DMS 273 (cell line): Measurements from ENCODE around the gene ITPRIPL1.

ENCODE experiments used
- DNase-seq: peaks from one replicate; lab custom pipeline; 2025; ENCODE audit not compliant: unreplicated experiment; lab: John Stamatoyannopoulos, UW

Gene ITPRIPL1

DNA sequence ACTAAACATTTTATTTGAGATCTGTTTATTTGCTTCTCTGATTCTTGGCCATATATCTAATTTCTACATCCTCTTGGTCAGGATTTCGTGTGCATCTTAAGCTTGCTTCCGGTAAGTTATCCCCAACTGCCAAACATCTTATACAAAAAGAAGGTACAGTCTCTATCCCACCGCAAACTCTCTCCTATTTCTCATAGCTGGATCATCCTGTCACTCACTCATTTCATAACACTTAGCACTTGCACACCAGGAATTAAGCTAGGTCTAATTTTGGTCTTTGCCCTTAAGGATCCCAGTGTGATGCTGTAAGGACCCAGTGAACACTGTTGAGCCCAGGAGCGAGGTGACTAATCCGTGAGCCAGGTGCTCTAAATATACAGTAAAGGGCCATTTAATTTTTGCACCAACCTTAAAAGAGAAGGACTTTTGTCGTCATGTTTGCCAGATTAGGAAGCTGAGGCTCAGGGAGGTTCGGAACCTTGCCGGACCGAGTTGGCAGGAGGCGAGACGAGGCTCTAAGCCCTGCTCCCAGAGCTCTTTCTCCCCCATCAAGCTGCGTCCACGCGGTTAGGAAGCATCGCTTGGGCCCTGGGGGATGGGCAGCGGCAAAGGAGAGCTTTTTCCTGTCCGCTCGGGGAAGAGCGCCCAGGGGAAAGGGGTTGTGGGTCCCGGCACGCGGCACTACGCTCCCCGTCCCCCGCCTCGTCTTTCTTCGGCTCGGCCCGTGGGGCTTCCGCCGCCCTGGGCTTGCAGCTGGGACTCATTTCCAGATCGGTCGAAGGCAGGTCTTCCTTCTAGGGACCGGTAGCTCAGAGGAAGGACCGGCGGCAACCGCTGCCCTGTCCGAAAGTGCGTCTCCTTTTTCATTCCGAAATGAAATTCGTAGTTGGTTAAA, 4.1 kb upstream of the ITPRIPL1 start:
- peak; percentile 78 for DNase-seq

DNA sequence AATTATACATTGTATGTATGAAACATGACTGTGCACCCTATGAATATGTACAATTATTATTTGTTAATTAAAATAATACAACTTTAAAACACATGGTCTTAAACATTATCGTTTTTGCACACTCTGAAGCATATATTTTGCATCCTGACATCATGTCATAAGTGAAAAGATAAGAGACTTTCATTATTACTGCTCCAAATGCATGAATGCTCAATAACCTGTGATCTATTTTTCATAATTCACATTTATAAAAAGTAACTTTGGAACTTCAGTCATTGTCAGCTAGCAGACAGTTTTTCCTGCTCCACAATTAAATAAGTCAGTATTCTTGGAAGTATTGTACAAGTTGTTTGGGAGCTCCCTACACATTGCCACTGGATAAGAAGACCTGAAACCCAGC, 1.3 kb upstream of the ITPRIPL1 start:
- DNase-seq, result no peak

- no peak for DNase-seq
These were observed 436 bp upstream of the ITPRIPL1 start for GRCh38 chr2:96324721-96325040.

DNA sequence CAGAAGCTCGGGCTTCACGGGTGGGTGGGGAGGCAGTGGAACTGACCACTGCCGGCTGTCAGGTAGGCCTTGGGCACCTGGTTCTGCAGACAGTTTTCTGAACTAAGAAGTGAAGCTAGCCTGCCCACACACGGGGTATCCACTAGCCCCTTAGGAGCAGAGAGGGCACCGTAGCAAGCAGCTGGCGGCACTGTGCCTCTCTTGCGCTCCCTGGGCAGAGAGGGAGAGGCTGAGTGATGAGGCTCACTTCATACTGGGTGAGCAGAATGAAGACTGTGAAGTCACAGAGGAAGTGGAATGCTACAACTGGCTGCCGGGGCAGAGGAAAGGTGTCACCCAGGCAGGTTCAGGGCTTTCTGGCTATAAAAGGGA, 753 bp downstream of the ITPRIPL1 start:
- peak; percentile 41 for DNase-seq

GRCh38 chr2:96326564-96326963, 1.4 kb downstream of the ITPRIPL1 start:
- DNase-seq, result no peak

- DNase-seq, result no peak
These were observed 2.1 kb downstream of the ITPRIPL1 start for GRCh38 chr2:96326990-96327820.

DNA sequence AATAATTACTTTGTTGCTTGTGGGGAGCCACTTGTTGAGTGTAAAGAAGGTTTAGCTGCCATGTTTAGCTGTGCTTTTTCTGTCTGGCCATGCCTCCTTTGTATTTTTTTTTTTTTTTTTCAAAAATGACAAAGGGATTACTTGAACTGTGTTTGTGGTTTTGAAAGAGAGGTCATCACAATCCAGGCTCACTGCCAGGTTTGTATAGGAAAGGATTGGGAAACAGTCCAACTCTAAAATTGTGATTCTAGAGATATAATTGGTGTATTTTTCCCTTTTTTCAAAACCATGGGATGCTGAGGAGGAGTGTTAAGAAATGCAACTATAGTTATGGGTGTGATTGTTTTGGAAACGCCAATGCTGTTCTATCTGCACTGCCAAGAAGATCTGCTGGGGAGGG, 4.3 kb downstream of the ITPRIPL1 start:
- DNase-seq, result no peak

DNA sequence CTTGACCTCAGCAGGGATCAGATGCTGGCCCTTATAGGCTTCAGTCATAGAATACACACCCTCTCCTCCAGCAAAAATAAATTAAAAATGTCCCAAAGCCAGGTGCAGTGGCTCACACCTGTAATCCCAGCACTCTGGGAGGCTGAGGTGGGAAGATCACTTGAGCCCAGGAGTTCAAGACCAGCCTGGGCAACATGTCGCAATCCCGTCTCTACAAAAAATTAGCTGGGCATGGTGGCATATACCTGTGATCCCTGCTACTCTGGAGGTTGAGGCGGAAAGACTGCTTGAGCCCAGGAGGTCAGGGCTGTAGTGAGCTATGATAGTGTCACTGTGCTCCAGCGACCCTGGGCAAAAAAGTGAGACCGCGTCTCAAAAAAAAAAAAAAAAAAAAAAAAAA, 4.8 kb downstream of the ITPRIPL1 start:
- DNase-seq, result no peak

DNA sequence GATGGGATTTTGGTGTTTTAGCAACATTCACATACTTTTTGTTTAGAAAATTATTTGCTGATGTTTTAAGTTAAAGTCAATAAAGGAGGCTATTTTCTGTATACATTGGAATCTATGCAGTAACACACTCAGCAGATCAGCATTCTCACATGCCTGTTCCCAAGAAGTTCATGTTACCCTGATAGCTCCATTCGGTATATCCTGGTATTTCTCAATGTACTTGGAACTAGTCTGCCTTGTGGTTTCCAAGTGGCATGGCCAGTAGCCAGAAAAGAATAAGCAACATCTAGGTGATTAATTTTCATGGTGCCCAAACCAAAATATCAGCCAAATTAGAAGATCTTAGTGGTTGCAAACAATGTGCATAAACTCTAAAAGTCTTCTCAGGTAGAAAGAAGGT, 5.3 kb downstream of the ITPRIPL1 start:
- no peak for DNase-seq

DNA sequence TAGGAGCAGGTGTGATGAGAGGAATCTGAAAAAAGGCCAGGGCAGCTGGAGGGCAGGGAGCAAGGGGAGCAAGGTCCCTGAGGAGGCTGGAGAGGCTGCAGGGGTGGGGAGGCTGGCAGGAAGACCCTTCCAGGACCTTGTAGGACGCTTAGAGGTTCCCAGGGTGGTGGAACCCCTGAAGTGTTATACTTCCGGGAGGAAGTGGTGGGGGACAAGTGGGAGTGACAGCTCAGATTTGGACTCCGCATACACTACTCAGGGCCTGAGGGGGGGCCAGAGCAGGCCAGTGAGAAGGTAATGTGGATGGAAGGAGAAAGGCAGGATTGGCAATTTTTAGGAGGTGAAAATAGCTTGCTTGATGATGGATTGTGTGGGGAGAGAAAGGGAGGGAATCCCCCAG, 8.6 kb downstream of the ITPRIPL1 start:
- no peak for DNase-seq

DNA sequence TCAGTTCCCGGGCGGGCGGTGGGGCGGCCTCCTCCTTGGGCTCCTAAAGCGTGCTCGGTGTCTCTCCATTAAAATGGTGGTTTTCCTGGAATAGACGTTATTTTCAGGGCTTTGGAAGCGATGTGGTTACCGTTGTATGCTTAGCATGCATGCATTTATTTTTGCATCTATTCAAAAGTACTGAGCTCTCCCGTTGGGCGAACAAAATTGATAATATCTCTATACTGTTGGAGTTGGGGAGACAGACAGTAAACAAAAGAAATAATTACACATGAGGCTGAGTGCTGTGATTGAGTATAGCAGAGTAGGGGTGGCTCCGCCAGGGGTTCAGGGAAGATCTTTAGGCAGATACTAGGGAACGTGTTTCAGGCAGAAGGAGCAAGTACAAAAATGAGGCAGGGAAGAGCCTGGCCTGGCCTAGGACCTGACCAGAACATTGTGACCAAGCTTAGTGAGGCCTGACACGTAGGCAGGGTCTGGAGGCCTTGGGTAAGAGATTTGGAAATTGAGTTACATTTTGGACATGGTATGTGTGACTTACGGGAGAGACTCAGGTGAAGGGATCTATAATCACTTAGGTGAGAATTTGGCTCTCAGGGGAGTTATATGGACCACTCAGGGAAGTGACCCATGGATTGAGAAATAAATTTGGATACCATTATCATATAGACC, 11.1 kb downstream of the ITPRIPL1 start:
- DNase-seq, result no peak

DNA sequence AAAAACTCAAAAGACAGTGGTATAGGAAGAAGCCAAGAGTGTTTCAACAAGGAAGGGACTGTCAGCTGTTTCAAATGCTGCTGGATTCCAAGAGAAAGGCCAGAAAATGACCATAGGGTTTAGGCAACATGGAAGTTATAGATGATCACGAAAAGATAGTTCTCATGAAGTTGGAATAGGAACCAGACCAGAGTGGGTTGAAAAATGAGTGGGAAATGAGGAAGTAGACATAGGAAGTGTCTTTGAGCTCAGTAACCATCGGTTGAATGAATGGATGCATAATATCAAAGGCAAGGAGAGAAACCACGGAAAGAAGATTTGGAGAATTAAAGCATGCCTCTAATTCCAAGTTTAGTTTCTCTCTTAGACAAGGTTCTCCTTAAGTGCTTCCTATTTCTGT, 11.8 kb downstream of the ITPRIPL1 start:
- no peak for DNase-seq

DNA sequence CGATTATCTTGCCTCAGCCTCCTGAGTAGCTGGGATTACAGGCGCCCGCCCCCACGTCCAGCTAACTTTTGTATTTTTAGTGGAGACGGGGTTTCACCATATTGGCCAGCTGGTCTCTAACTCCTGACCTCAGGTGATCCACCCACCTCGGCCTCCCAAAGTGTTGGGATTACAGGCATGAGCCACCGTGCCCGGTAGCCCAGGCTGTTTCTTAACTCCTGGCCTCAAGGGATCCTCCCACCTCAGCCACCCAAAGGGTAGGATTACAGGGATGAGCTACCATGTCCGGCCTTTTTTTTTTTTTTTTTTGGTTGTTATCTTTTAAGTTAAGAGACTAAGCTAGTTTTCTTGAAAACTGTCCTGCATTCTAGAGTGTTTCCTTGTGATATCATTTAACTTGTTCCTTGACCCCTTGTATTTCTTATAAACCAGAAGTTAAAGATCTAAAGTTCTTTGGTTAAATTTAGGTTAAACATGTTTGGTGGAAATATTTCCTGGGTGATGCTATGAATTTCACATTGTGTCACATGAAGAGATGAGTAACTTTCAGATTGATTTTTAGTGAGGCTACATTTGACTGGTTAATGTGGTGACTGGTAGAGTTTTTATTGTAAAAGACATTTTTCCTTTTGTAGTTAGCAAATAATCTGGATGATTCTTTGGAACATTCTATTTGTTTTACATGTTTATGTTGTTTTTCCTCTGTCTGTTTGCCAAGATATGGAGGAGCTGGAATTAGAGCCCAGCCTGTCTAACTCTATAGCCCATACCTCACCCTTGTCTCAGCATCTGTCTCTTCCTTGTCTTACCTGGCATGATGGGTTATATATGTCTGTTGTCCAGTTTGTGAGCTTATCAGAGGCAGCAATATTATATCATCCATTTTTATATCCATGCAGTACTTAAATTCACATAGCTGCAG, 15.6 kb downstream of the ITPRIPL1 start:
- DNase-seq, result no peak

DNA sequence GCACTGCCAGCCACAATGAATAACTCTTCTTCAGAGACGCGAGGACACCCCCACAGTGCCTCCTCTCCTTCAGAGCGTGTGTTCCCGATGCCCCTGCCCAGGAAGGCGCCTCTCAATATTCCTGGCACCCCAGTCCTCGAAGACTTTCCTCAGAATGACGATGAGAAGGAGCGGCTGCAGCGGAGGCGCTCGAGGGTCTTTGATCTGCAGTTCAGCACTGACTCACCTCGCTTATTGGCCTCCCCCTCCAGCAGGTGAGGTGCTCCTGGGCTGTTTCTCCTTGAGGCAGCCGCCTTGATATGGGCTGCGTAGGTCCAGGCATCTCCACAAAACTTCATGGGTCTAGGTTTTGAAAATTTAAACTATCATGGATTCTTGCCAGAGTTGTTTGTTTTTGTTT, 16.5 kb downstream of the ITPRIPL1 start:
- no peak for DNase-seq

- DNase-seq, result no peak
These were observed 17.0 kb downstream of the ITPRIPL1 start for GRCh38 chr2:96342085-96342484.

DNA sequence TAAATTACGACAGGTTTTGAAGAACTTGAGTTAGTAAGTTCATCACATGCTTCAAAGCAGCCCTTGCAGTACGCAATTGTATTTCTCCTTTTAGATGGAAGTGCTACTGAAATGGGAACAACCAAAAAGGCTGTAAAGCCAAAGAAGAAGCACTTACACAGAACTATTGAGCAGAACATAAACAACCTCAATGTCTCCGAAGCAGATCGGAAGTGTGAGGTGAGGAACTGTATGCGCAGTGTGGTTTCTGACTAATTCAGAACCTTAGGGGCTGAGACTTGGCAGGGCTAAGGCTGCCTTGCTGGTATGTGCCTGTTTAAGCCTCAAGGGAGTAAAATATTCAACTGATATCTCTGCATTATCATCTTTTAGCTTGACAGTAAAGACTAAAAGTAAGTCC, 18.9 kb downstream of the ITPRIPL1 start:
- no peak for DNase-seq

DNA sequence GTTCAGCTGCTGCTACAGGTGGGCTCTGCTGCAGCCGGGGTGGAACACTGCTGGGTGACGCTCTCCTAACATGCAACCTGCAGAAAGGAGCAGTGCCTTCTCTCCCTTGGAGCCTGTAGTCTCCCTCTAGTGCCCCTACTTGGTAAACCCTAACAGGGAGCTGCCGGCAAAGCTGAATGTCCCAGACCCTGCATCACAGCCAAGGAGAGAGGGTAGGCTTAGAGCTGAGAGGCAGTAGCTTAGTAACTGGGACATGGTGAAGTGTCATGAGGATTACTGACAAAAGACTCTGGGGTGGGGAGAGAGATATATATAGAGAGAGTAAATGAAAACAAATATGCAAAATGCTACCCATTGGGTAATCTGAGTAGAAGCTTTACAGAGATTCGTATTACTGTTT, 20.3 kb downstream of the ITPRIPL1 start:
- DNase-seq, result peak; percentile 13

- no peak for DNase-seq
These were observed 20.8 kb downstream of the ITPRIPL1 start for GRCh38 chr2:96345868-96346462.

GRCh38 chr2:96347395-96347794, 22.3 kb downstream of the ITPRIPL1 start:
- no peak for DNase-seq

DNA sequence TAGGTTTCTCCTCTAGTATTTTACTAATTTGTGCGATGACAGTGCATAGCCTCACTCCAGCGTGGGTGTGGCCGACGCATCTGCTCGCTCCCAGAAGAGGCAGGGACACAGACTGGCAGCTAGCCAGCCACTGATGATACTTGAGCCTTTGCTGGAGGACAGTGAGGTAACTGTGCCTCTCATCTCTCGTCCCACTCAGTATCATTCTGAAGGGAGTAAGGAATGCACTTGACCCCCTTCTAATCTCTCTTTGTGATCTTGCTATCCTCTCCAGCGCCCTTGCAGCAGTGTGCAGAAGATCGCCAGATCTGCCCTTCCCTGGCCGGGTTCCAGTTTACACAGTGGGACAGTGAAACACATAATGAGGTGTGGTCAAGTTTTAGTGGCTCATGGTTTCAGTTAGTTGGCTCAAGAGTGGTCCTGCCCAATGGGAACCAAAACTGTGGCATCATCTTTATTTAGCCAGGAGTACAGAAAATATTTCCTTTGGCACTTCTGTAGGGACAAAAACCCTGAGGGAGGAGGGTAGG, 28.0 kb downstream of the ITPRIPL1 start:
- peak; percentile 72 for DNase-seq
